ENCODE measurements around the gene OTOS.

Gene OTOS

GRCh38 chr2:240137596-240138253 is 2.7 kb downstream of the OTOS start:
- no peak overlapping the region for H3K4me3 ChIP-seq (ENCODE audit: low read length)
- no peak for DNase-seq (ENCODE audit: low read depth)
- no peak for TF ChIP-seq CTCF (conservative IDR thresholded peaks at IDR 0.05; ENCODE audit: low read depth, low read length)

- DNase-seq (ENCODE audit: low read depth), result no peak
- no peak for TF ChIP-seq CTCF (conservative IDR thresholded peaks at IDR 0.05; ENCODE audit: low read depth, low read length)
- peak overlapping the region; percentile 92 for H3K4me3 ChIP-seq (ENCODE audit: low read length)
Measured at GRCh38 chr2:240136671-240137292, 3.7 kb downstream of the OTOS start.

GRCh38 chr2:240136013-240136670 is 4.3 kb downstream of the OTOS start, which contains the start of gene COPS9:
COPS9 (minus strand) TSS chr2:240136305; CDS start chr2:240136284, 21 bp downstream.
- H3K4me3 ChIP-seq (ENCODE audit: low read length), result peak within 1 kb of the TSS; percentile 92
- TF ChIP-seq CTCF (conservative IDR thresholded peaks at IDR 0.05; ENCODE audit: low read depth, low read length), result no peak
- DNase-seq (ENCODE audit: low read depth), result peak; percentile 44

- H3K4me3 ChIP-seq (ENCODE audit: low read length), result peak overlapping the region; percentile 92
- TF ChIP-seq CTCF (conservative IDR thresholded peaks at IDR 0.05; ENCODE audit: low read depth, low read length), result no peak
- DNase-seq (ENCODE audit: low read depth), result no peak
Measured at GRCh38 chr2:240135706-240136012, 4.8 kb downstream of the OTOS start.

- H3K4me3 ChIP-seq (ENCODE audit: low read length), result peak overlapping the region; percentile 92
- DNase-seq (ENCODE audit: low read depth), result no peak
- no peak for TF ChIP-seq CTCF (conservative IDR thresholded peaks at IDR 0.05; ENCODE audit: low read depth, low read length)
Measured at GRCh38 chr2:240134956-240135520, 5.4 kb downstream of the OTOS start.

GRCh38 chr2:240134466-240134865 is 6.0 kb downstream of the OTOS start:
- H3K4me3 ChIP-seq (ENCODE audit: low read length), result no peak overlapping the region
- no peak for TF ChIP-seq CTCF (conservative IDR thresholded peaks at IDR 0.05; ENCODE audit: low read depth, low read length)
- DNase-seq (ENCODE audit: low read depth), result no peak
